Suprapubic skin (tissue), 4 donors: ENCODE measurements around the gene DNAH8.

Experiments
- EP300 ChIP-seq: sonication (generic); formaldehyde crosslinking; IDR thresholded peaks from one replicate; pipeline ENCODE4 v1.6.1; 2017; ENCODE audit warnings: antibody characterized with exemption
- POLR2A ChIP-seq, 2 donors: fragments of 450-650 bp; IDR thresholded peaks; one replicate each; pipeline ENCODE4 v1.6.1; 2017; ENCODE audit warnings: antibody characterized with exemption in 2 of 2, mild to moderate bottlenecking in 2 of 2, moderate library complexity in 2 of 2
- POLR2AphosphoS5 ChIP-seq, 3 donors: sonication (generic); formaldehyde crosslinking; IDR thresholded peaks; one replicate each; pipeline ENCODE4 v1.6.1; 2017; ENCODE audit warnings: antibody characterized with exemption in 3 of 3
- TF ChIP-seq, protein P1 (sequence below), 2 donors: fragments of 200-600 bp in 1 of 2; fragments of 450-650 bp in 1 of 2; sonication (generic) in 1 of 2; IDR thresholded peaks; one replicate each; pipeline ENCODE4 v1.5.1; 2016 to 2019; ENCODE audit warnings: antibody characterized with exemption in 2 of 2, mild to moderate bottlenecking in 1 of 2, moderate library complexity in 1 of 2

DNA sequence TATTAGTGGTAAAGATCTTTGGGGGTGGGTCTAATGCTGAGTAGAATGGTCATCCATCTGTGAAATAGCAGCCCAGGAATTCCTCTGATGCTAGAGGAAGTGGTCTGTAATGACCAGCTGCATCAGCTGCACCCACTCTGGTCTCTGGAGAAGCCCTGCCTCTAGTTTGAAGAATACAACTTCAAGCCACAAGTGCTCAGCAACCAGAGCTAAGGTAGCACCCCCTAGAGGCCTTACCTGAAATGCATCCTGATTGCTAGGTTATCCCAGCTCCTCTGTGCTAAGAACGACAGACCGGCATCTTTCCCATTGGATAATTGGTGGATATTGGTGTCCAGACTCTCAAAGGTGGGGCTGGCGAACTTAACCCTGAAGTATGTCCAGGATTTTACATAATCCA, 58.2 kb downstream of the DNAH8 start:
- TF ChIP-seq, protein P1, sequence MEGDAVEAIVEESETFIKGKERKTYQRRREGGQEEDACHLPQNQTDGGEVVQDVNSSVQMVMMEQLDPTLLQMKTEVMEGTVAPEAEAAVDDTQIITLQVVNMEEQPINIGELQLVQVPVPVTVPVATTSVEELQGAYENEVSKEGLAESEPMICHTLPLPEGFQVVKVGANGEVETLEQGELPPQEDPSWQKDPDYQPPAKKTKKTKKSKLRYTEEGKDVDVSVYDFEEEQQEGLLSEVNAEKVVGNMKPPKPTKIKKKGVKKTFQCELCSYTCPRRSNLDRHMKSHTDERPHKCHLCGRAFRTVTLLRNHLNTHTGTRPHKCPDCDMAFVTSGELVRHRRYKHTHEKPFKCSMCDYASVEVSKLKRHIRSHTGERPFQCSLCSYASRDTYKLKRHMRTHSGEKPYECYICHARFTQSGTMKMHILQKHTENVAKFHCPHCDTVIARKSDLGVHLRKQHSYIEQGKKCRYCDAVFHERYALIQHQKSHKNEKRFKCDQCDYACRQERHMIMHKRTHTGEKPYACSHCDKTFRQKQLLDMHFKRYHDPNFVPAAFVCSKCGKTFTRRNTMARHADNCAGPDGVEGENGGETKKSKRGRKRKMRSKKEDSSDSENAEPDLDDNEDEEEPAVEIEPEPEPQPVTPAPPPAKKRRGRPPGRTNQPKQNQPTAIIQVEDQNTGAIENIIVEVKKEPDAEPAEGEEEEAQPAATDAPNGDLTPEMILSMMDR (IDR thresholded peaks at IDR 0.05): peak in 1 of 2 donors; percentile 34
- no peak for TF ChIP-seq POLR2AphosphoS5 (IDR thresholded peaks at IDR 0.05)
- TF ChIP-seq POLR2A (IDR thresholded peaks at IDR 0.05): no peak
- TF ChIP-seq EP300: no peak
